ENCODE data around the gene CAT. TPM values are rescaled to one million over a fixed set of nuclear protein-coding genes. Genes with fewer than 3 reads are reported as not detected.

The CAT gene
- total RNA-seq, result 72.0 TPM

DNA sequence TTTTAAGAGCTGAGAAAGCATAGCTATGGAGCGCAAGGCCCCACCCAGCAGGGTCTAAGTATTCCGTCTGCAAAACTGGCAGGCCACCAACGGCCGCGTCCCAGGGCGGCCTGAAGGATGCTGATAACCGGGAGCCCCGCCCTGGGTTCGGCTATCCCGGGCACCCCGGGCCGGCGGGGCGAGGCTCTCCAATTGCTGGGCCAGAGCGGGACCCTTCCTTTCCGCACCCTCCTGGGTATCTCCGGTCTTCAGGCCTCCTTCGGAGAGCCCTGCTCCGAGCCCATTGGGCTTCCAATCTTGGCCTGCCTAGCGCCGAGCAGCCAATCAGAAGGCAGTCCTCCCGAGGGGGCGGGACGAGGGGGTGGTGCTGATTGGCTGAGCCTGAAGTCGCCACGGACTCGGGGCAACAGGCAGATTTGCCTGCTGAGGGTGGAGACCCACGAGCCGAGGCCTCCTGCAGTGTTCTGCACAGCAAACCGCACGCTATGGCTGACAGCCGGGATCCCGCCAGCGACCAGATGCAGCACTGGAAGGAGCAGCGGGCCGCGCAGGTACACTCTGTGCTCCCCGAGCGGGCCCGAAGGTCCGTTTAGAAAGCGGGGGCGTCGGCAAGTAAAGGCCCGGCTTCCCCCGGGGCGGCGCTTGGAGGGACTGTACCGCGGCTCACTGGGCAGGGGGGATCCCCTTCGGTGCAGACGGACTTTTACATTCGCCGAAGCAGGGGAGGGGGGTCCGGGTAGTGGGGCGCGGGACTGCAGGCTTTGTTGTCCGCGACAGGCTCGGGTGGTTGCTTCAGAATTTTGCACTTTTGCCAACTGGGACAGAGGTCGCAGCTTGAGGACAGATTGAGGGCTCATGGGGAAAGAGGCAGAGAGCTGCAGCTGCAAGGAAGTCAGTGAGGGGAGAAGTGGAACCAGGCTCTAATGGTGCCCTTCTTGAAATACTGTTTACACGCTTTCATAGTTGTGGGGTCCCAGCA lies at the start of gene CAT:
Gene CAT (plus strand): TSS at position 406 of the 979 bp plus-strand sequence. CDS start 80 bp downstream, at position 486.

GRCh38 chr11:34513682-34514449 lies 75.1 kb downstream of the CAT start, which contains the start of gene ELF5:
TSS of gene ELF5 (minus strand) at chr11:34513794. CDS start at chr11:34505749, 8,045 bp downstream.

Small RNA genes within 50 kb of the gene (small RNA-seq; reads per million reads assigned to genes)
- not detected for gene AL035079.1 (ENCODE audit: low replicate concordance)

Other genes with a start within 250 kb of the CAT start
- gene ABTB2, start 80.9 kb upstream of the CAT start, total RNA-seq, result 7.2 TPM
- gene ELF5, start 74.9 kb downstream of the CAT start, total RNA-seq, result not detected
- not detected for gene EHF, start 182.2 kb downstream of the CAT start, total RNA-seq

Measured in parietal lobe (tissue), 2 donors.